Left hindlimb (tissue), 1 donor: ENCODE results near the gene SREBF2.

Experiments
- DNase-seq: peaks from one replicate; pipeline ENCODE4 v3.0.0-alpha.2; 2018

The SREBF2 gene

DNA sequence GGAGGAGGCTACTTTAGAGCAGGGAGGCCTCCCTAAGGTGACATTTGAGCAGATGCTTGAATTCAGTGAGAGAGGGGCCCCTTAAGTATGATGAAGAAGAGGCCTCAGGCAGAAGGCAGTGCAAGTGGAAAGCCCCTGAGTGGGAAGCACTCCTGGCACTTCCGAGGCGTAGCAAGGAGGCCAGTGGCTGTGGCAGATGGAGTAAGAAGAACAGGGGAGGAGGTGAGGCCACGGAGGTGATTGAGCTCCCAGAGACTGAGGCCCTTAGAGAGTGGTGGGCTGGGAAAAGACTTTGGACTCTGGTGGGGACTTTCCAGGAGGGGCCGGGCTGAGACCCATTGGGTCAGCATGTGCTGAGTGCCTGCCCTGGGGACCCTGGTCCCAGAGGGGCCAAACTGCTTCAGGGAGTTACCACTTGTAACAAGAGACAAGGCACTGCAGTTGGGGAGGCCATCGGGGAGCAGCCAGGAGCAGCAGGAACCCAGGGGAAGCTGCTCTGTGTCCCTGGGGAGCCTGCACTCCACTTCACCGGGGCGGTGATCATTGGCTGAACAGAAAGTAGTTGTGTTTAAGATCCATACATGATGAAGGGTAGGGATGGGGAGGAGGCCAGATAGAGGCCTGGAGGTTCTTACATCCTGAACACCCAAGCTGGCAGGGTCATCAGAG, 116.5 kb downstream of the SREBF2 start:
- no peak for DNase-seq

DNA sequence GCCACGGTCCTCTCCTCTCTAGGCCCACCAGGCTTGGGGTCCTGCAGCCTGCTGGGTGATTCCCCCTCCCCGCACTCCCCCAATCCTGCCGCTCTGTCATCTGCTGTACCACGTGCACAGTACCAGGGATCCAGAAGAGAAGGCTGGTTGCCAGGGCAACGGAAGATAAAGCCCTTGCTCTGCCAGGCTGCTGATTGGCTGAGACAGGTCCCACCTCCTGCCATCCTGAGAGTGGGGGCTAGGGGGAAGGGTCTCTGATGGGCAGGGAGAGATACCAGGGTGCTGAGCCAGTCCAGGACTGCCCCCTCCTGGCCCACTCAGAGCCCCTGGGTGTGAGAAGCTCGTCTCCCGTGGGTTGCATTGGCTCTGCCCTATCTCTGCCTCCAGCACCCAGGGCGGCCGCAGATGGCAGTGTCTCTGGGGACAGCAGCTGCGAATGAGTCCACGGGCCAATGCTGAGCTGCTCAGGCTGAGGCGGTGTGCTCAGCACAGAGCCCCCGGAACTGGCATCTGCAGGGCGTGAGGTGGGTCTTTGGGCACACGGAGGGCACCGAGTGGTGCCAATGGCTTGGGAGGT, 119.1 kb downstream of the SREBF2 start, which contains the start of gene SMIM45:
Gene SMIM45, plus strand, starts transcription at position 253 of the 577 bp plus-strand sequence.
- DNase-seq = no peak

DNA sequence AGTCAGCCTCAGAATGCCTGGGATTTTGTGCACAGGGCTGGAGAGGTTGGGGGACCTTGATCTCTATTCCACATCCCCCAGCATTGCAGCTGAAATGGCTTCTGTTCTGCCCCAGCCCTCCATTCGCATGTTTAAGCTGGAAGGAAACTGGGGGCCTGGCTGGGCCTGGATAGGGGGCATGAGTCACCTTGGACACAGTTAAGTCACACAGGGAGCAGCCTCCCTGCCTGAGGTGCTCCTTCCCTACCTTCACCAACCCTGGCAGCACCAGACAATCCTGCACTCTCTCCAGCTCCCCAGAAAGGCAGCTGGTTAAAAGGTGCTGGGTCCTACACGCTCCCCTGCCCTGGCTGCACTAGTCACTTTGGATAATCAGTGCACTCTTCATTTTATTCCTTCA, 119.8 kb downstream of the SREBF2 start:
- DNase-seq = no peak
